Ovary (tissue), 3 donors: ENCODE measurements around the gene DRC7.
"Not testable (repeated sequence)": the region's sequence is repeated elsewhere in the genome, so short reads cannot be mapped to it uniquely, and the experiment has no call there.

Source experiments
- EP300 ChIP-seq: sonication (generic); formaldehyde crosslinking; IDR thresholded peaks from one replicate; pipeline ENCODE4 v1.6.1; 2017; ENCODE audit warnings: antibody characterized with exemption
- TF ChIP-seq, protein P1 (sequence below), 3 donors: fragments of 450-650 bp in 2 of 3; fragments of 200-600 bp in 1 of 3; IDR thresholded peaks; one replicate each; pipeline versions ENCODE4 v1.5.1 to v1.8.0; 2016 to 2022; ENCODE audit warnings: antibody characterized with exemption in 3 of 3, mild to moderate bottlenecking in 1 of 3
- donor health status: DM: no; HTN: no; CAD: no.

DNA sequence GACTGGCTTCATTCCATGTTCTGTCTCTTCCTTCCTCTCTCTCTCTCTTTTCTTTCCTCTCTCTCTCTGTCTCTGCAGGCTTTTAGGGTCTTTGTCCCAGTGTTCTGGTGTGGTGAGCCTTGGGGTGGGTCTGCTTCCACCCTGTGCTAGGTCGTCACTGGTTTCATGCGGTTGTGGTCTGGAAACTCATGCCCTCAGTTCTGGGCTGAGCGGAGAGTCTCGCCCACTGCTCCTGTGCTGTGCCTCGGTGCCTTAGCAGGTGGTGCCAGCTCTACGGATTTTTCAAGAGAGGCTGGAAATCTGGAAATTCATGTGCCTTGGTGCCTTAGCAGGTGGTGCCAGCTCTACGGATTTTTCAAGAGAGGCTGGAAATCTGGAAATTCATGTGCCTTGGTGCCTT is 51.7 kb downstream of the DRC7 start:
- TF ChIP-seq EP300: not testable (repeated sequence)
- TF ChIP-seq, protein P1, sequence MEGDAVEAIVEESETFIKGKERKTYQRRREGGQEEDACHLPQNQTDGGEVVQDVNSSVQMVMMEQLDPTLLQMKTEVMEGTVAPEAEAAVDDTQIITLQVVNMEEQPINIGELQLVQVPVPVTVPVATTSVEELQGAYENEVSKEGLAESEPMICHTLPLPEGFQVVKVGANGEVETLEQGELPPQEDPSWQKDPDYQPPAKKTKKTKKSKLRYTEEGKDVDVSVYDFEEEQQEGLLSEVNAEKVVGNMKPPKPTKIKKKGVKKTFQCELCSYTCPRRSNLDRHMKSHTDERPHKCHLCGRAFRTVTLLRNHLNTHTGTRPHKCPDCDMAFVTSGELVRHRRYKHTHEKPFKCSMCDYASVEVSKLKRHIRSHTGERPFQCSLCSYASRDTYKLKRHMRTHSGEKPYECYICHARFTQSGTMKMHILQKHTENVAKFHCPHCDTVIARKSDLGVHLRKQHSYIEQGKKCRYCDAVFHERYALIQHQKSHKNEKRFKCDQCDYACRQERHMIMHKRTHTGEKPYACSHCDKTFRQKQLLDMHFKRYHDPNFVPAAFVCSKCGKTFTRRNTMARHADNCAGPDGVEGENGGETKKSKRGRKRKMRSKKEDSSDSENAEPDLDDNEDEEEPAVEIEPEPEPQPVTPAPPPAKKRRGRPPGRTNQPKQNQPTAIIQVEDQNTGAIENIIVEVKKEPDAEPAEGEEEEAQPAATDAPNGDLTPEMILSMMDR (IDR thresholded peaks at IDR 0.05): not testable (repeated sequence)
